ENCODE data around the gene ARHGAP4.

GRCh38 chrX:153917869-153918268 is 8.2 kb downstream of the ARHGAP4 start:
- no peak for TF ChIP-seq CTCF (IDR thresholded peaks at IDR 0.05)
- no peak for TF ChIP-seq POLR2AphosphoS5 (IDR thresholded peaks at IDR 0.05)
- TF ChIP-seq EP300 (IDR thresholded peaks at IDR 0.05): no peak
- TF ChIP-seq POLR2A (IDR thresholded peaks at IDR 0.05): no peak
